GM12874 (cell line): ENCODE results near the gene CD9.

ENCODE experiments used
- TF ChIP-seq, protein P1 (sequence below): IDR thresholded peaks from 2 replicates; pipeline ENCODE4 v1.5.1; 2011; ENCODE audit warnings: low read depth, mild to moderate bottlenecking, control low read depth, low read length, moderate library complexity; ENCODE audit not compliant: insufficient read depth

The CD9 gene

GRCh38 chr12:6231359-6232268 lies 31.4 kb downstream of the CD9 start:
- TF ChIP-seq, protein P1, sequence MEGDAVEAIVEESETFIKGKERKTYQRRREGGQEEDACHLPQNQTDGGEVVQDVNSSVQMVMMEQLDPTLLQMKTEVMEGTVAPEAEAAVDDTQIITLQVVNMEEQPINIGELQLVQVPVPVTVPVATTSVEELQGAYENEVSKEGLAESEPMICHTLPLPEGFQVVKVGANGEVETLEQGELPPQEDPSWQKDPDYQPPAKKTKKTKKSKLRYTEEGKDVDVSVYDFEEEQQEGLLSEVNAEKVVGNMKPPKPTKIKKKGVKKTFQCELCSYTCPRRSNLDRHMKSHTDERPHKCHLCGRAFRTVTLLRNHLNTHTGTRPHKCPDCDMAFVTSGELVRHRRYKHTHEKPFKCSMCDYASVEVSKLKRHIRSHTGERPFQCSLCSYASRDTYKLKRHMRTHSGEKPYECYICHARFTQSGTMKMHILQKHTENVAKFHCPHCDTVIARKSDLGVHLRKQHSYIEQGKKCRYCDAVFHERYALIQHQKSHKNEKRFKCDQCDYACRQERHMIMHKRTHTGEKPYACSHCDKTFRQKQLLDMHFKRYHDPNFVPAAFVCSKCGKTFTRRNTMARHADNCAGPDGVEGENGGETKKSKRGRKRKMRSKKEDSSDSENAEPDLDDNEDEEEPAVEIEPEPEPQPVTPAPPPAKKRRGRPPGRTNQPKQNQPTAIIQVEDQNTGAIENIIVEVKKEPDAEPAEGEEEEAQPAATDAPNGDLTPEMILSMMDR: no peak

- TF ChIP-seq, protein P1: no peak
These were observed 33.1 kb downstream of the CD9 start for GRCh38 chr12:6233121-6233971.

DNA sequence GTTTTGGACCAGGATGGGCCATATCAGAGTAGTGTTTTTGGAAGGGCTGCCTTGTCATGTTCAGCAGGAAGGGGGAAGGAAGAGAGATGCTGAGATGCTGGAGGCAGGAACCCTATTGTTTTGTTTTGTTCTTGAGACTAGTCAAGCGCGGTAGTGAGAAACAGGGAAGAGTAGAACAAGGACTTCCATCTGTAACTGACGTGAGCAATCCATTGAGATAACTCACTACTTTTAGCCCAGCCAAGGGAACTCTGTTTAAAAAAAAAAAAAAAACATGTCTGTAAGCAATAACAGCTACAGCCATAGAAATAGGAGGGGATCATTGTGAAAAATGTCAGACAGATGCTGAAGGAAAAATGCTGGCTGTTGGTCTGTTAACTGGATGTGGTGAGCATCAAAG lies 34.0 kb downstream of the CD9 start:
- TF ChIP-seq, protein P1: no peak

- TF ChIP-seq, protein P1: no peak
These were observed 34.7 kb downstream of the CD9 start for GRCh38 chr12:6234906-6235305.

DNA sequence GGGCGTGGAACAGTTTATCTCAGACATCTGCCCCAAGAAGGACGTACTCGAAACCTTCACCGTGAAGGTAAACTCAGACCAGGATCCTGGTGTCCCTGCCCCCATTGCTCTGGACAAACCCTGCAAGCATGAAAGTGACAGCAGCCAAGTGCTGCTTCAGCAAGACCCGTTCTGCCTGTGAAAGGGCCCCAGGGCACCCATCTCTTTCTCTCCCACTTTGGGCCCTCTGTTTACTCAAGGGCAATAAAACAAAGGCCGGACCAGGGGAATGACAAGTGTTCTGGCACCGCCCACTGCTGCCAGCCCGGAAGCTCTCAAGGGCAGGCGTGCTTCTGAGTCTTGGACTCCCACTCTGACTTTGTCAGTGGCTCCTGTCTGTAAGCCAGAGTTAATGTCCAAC lies 35.3 kb downstream of the CD9 start:
- TF ChIP-seq, protein P1: no peak

GRCh38 chr12:6235906-6236640 lies 35.9 kb downstream of the CD9 start:
- TF ChIP-seq, protein P1: no peak

DNA sequence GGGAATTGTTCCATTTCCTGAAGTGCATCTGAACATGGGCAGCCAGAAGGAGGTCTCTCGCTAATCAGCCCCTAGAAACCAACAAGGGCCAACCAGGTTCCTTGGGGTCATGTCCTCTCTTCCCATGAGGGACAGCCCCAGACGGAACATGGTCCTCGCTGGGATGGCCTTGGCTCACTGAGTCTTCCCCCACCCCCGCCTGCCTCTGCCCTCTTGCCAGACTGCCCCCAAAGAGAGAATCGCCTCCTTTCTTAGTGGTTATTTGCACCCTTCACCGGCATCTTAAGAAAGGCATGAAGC lies 36.4 kb downstream of the CD9 start:
- TF ChIP-seq, protein P1: no peak
